HuH-7.5 (cell line): ENCODE measurements around the gene ROR2.

Experiments used
- DNase-seq: peaks from one replicate; pipeline ENCODE4 v3.0.0; 2011; ENCODE audit warnings: low spot score

Gene ROR2

DNA sequence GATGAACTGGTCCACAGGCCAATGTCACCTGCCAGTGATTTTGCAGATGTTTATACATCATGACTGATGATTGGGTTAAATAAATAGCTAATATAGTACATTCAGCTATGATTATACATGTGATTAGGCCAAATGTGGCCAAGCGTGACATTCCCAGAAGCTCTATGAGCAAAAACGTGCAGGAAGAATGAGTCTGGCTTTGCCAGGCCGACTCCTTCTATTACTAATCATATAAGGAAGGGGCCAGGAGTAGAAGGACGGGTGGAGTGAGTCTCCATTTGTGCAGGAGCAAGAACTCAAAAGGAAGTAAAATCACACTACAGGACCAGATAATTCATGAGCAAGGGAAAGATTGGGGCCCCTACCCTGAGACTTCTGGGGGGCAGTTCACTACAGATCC is 178.2 kb downstream of the ROR2 start:
- no peak for DNase-seq

DNA sequence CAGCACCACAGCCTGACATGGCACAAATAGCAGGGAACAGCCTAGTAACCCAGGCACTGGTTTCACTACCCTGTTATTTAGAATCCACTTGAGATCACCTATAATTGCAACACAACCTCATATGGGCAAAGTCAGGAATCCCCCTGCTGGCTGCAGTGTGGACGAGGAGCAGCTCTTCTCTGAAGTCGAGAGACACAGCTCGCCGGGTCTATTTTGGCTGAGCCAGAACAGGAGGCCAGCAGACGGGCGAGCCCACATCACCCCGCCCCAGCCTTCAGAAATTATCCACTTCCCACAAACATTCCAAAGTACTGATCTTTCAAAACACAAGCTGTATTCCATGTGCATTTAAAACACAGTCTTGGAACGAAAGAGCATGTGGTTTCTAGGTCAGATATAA is 179.0 kb downstream of the ROR2 start:
- DNase-seq = no peak

DNA sequence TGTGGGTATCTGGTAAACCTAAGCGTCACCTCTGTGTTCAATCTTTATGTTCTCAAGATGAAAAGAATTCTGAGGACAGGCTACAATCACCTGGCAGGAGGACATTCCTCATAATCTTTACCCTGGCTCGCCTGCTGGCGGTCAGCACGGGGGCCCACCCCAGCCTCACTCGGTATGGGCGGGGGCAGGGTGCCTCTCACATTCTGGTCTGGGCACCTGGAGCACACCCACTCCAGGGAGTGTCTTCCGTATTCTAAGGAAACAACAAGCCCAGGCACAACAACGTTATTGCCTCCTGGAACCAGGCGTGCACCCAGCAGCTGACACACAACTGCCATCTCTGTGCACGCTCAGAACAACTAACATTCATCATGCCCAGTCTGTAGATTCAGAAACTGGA is 179.8 kb downstream of the ROR2 start:
- DNase-seq = no peak

DNA sequence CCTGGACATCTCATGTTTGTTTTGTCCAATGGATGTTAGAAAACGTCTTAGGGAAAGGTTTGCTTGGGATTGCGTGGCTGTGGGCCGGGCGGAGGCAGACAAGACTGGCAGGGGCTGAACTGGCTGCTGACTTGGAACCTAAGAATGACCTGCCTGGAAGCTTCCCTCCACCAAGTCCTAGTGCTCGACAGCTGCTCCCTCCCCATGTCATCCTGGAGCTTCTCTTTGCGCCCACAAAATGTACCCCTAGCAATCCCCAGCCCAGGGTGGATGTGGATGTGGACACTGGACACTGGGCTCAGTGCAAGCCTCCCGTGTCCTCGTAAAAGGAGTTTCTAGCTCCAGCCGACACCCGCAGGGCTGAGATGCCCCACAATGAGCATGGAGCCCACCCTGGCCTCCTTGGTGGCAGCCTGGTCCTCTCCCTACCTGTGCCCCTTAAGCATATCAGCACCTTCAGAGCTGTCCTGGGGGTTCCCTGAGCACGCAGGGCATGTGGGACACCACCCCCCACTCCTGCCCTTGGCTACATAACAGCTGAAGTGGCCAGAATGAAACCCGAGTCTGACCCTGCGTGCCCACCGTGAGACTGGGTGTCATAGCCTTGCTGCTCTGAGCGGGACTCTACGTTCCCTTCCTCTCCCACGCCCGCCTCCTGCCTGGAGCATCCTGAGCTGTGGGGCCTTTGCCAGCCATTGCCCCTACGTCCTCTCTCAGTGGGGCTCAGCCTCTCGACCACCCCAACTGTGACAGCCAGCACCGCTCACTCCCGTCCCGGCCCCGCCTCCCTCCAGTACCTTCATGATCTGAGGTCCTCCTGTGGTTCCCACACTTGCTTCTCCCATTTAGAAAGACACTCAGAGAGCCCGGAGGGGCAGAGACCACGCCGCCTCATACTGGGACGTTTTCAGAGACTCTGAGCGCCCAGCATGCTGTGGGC is 180.8 kb downstream of the ROR2 start:
- DNase-seq = no peak

DNA sequence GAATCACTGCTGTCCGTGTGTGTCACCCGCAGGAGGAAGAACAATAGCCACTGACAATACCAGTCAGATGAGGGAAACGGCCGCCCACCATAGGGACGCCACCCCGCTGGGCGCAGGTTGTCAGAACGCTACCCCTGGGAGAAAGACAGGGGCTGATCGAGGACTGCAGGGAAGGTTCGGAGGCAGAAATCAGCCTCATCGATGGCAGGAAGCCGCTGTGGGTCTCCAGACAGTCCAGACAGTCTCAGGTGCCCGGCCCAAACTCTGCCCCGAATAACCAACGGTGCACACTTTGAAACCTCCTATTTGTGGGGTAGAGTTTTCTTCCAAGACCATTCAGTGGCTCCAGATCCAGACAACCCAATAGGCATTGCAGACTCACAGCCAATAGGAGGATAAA is 181.5 kb downstream of the ROR2 start:
- no peak for DNase-seq

GRCh38 chr9:91766315-91767069 is 183.5 kb downstream of the ROR2 start:
- no peak for DNase-seq

DNA sequence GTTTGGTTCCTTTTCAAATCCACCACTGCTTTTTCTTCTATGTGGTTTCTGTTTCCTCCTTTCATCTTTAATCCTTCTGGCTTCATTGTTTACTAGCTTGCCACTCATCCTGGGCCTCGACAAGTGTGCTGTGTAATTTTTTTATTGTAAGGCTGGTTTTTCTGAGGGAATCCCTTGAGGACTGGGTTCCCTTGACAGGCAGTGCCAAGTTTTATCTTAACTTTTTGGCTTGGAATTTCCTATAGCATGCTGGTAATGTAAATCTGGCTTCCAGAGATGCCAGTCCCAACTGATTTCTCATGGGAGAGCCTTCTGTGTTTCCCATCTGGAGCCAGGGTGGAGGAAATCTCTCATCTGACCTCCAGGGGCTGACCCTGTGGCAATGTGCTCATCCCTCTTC is 184.7 kb downstream of the ROR2 start:
- DNase-seq = no peak

DNA sequence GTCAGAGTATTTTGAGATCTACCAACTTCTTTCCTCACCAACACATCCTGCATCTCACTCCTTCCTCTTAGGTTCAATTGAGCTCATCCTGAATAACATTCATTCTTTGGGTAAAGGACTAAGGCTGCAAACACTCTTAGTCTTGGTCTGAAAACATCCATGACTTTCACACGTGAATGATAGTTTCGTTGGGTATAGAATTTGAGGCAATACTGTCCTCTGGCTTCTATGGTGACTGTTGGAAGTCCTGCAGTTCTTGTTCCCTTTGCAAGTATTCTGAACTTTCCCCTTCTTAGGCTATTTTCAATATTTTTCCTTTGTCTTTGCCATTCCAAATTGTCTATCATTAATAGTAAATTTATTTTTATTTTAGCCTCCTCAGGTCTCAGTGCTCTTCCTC is 185.4 kb downstream of the ROR2 start:
- DNase-seq = no peak

GRCh38 chr9:91761362-91761761 is 188.7 kb downstream of the ROR2 start:
- no peak for DNase-seq

DNA sequence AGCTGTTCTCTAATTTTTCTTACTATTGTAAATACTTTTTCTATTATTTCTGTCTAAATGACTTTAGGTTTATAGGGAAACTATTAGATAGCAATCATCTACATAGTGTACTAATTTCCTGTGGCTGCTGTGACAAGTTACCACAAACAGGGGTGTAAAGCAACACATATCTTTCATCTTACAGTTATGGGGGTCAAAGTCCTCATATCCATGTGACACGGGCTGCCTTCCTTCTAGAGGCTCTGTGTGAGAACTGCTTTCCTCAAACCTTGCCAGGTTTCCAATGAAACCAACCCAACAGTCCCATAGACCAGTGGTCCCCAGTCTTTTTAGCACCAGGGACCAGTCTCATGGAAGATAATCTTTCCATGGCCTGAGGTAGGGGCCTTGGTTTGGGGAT is 189.1 kb downstream of the ROR2 start:
- DNase-seq = no peak

GRCh38 chr9:91758491-91758981 is 191.5 kb downstream of the ROR2 start:
- DNase-seq = peak; percentile 52

DNA sequence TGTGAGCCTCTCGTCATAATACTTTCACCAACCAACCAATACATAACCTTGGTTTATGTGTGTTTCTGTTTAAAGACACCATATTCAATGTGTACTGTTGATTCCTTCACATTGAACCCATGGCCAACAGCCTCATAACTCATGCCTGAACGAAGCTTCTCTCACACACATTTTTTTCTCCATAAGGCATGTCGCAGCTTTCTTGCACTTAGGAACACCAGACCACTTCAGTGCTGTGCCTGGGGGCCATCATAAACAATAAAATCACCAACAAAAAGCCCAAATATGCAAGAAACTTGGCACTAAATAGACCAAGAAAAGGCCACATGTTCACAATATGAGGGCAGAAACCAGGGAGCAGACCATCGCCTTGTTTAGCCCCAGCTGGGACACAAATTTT is 192.2 kb downstream of the ROR2 start:
- no peak for DNase-seq

DNA sequence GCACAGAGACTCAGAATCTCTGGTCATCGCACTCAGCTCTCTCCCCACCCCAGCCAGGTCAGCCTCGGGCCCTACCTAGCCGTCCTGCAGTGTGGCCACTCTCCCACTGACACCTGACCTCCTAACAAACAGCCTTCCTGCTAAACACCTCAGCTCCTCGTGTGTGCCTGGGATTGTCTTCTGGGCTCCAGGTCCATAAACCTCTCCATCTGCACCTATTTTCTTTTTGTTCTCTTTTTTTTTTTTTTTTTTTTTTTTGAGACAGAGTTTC is 193.6 kb downstream of the ROR2 start:
- DNase-seq = no peak

GRCh38 chr9:91755761-91756509 is 194.1 kb downstream of the ROR2 start:
- DNase-seq = no peak

- no peak for DNase-seq
Measured at GRCh38 chr9:91753711-91754110, 196.3 kb downstream of the ROR2 start.

- no peak for DNase-seq
Measured at GRCh38 chr9:91751922-91752321, 198.1 kb downstream of the ROR2 start.

DNA sequence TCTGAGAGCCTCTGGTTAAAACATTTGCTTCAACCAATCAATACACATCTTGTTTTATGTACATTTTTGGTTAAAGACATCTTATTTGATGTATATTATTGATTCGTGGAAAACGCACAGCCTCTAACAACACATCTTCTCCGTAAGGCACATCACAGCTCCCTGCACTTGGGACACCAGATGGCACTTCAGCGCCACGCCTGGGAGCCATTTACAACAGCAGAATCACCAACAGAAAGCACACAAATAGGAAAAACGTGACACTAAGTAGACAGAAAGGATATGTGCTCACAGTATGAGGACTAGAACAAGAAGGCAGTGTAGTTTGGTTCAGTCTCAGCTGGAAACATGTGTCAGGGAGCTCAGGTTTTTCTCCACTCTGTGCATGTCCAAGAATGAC is 199.7 kb downstream of the ROR2 start:
- no peak for DNase-seq

DNA sequence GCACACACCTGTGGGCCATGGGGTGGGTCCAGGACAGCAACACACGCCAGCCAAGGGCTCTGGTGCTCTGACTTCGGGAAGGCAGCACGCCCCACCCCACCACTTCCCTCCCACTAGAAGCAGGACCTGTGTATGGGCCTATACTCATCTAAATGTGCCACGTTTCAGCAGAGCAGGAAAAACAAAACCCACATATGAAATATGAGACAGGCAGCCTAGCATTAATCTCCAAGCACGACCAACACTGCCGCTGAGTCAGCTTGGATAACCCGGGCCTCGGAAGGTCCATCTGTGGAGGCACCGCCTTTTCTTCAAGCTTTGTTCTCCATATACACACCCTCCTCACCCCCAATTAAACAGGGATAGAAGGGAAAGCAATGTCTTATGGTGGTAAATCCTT is 203.1 kb downstream of the ROR2 start:
- DNase-seq = no peak

GRCh38 chr9:91746357-91746756 is 203.7 kb downstream of the ROR2 start:
- no peak for DNase-seq

DNA sequence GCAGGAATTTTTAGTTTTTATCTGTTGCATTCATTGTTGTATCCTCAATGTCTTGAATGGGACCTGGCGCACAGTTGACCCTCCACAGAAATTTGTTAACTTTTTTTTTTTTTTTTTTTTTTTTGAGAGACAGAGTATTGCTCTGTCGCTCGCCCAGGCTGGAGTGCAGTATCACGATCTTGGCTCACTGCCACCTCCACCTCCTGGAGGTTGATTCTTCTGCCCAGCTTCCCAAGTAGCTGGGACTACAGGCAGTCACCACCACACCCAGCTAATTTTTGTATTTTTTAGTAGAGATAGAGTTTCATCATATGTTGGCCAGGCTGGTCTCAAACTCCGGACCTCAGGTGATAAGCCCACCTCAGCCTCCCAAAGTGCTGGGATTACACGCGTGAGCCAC is 205.9 kb downstream of the ROR2 start:
- no peak for DNase-seq

DNA sequence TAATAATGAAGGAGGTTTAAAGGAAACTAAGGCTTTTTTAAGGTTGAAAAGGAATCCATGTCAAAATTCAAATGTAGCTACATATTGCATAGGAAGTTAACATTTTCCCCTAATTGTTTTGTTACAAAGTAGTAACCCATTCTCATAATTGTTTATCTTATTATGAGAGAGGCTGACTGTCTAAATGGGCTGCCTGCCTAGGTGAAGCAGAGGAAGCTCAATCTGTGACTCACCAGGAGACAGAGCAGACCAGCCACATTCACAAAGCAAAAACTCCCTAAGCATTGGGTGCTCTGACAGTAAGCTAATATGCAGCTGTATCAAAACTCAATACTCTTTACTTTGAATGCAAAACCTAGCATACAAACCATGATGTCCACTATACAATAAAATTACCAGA is 208.5 kb downstream of the ROR2 start:
- DNase-seq = no peak

DNA sequence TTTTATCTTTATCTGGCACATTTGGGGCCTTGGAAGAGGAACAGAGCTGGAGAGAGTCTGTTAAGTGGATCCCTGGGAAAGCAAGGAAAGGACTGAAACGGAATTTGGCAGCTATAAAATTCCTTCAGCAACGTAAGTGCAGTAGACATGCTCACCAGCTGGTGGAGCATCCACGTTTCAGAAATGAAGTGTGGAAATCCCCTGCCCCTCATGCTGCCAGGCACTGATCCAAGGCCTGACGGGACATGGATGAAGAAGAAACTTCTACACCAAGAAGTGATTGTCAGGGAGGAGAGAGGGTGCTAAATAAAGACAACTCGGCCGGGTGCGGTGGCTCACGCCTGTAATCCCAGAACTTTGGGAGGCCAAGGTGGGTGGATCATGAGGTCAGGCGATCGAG is 209.3 kb downstream of the ROR2 start:
- no peak for DNase-seq
